ENCODE results near the gene GALNS. TPM values are rescaled to one million over a fixed set of nuclear protein-coding genes. Genes with fewer than 3 reads are reported as not detected.

GALNS gene
- total RNA-seq, 1 donor from 2014 or later = 15.5 TPM

GRCh38 chr16:88888057-88888456 is 31.3 kb upstream of the GALNS start:
- H3K27me3 ChIP-seq (ENCODE audit: low read depth) = peaks cover 8% of the 10 kb centered on the region
- no peak for TF ChIP-seq CTCF (IDR thresholded peaks at IDR 0.05; ENCODE audit: borderline replicate concordance)
- H3K27ac ChIP-seq (replicated peaks) = peak overlapping the region; percentile 92
- peak overlapping the region; percentile 44 for H3K4me3 ChIP-seq
- intact Hi-C loops (cut with micrococcal nuclease) = loop anchor here (10.0 kb wide), 1 partner anchor 47 kb away; no protein-coding TSS in a partner anchor
- peaks cover 44% of the 10 kb centered on the region for H3K36me3 ChIP-seq
- DNase-seq = peak; percentile 35
- H3K9me3 ChIP-seq (replicated peaks) = no peaks in the 10 kb centered on the region
- peaks cover 35% of the 10 kb centered on the region for H3K4me1 ChIP-seq

GRCh38 chr16:88886845-88887521 is 30.2 kb upstream of the GALNS start:
- intact Hi-C loops (cut with micrococcal nuclease) = loop anchor here (10.0 kb wide), 1 partner anchor 48 kb away; no protein-coding TSS in a partner anchor
- H3K27ac ChIP-seq (replicated peaks) = peak overlapping the region; percentile 92

GRCh38 chr16:88886420-88886844 is 29.7 kb upstream of the GALNS start:
- no peak for TF ChIP-seq CTCF (IDR thresholded peaks at IDR 0.05; ENCODE audit: borderline replicate concordance)
- peak; percentile 28 for DNase-seq
- Histone ChIP-seq H3K4me3 (no peak overlapping the region), H3K27ac (replicated peaks) (peak overlapping the region; percentile 92), H3K4me1 (peaks cover 42% of the 10 kb centered on the region), H3K9me3 (replicated peaks) (no peaks in the 10 kb centered on the region), H3K36me3 (peaks cover 48% of the 10 kb centered on the region), H3K27me3 (ENCODE audit: low read depth) (peaks cover 23% of the 10 kb centered on the region)
- intact Hi-C loops (cut with micrococcal nuclease) = loop anchor here (10.0 kb wide), 1 partner anchor 48 kb away; no protein-coding TSS in a partner anchor

More at GRCh38 chr16:88886845-88887521, 30.2 kb upstream of the GALNS start:
- Histone ChIP-seq H3K36me3 (peaks cover 51% of the 10 kb centered on the region), H3K4me1 (peaks cover 36% of the 10 kb centered on the region), H3K4me3 (peak overlapping the region; percentile 44), H3K9me3 (replicated peaks) (no peaks in the 10 kb centered on the region), H3K27me3 (ENCODE audit: low read depth) (peaks cover 18% of the 10 kb centered on the region)
- peak; percentile 45 for TF ChIP-seq CTCF (IDR thresholded peaks at IDR 0.05; ENCODE audit: borderline replicate concordance)
- DNase-seq = peak; percentile 93

DNA sequence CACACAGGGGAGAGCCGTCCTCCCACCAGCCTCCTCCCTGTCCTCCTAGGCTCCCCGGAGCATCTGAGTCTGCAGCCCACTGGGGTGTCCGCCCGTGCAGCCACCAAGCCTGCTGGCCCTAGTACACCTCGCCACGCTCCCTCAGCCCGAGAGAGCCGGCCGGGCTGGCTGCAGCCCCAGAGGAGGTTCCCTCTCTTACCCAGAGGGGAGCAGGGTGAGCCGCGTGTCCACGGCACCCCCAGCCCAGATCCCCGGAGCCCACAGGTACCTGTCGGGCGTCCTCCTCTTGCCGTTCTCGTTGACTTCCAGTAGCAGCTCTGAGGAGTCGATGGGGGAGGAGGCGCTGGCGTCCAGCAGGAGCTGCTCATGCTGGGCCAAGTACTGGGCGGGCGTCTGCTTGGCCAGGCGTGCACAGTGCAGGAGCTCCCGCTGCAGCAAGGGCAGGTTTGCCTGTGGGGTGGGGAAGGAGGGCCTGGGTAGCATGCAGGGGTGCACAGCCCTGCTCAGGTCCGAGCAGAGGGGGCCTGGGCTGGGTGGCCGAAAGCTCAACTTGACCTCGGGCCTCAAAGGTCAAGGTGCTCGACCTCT is 29.0 kb upstream of the GALNS start:
- Histone ChIP-seq H3K27ac (replicated peaks) (peak overlapping the region; percentile 92), H3K36me3 (peaks cover 47% of the 10 kb centered on the region), H3K27me3 (ENCODE audit: low read depth) (peaks cover 28% of the 10 kb centered on the region), H3K4me3 (no peak overlapping the region), H3K9me3 (replicated peaks) (no peaks in the 10 kb centered on the region), H3K4me1 (peaks cover 48% of the 10 kb centered on the region)
- TF ChIP-seq CTCF (IDR thresholded peaks at IDR 0.05; ENCODE audit: borderline replicate concordance) = no peak
- intact Hi-C loops (cut with micrococcal nuclease) = loop anchor here (10.0 kb wide), 1 partner anchor 49 kb away; no protein-coding TSS in a partner anchor
- DNase-seq = no peak

- peaks cover 39% of the 10 kb centered on the region for H3K27me3 ChIP-seq (ENCODE audit: low read depth)
- TF ChIP-seq CTCF (IDR thresholded peaks at IDR 0.05; ENCODE audit: borderline replicate concordance) = no peak
- intact Hi-C loops (cut with micrococcal nuclease) = loop anchor here (10.0 kb wide), 1 partner anchor 50 kb away; no protein-coding TSS in a partner anchor
- H3K4me1 ChIP-seq = peaks cover 51% of the 10 kb centered on the region
- no peaks in the 10 kb centered on the region for H3K9me3 ChIP-seq (replicated peaks)
- no peak overlapping the region for H3K4me3 ChIP-seq
- DNase-seq = no peak
- H3K36me3 ChIP-seq = peaks cover 53% of the 10 kb centered on the region
- H3K27ac ChIP-seq (replicated peaks) = no peak overlapping the region
Observed at GRCh38 chr16:88884569-88885271, 28.0 kb upstream of the GALNS start.

All from left ventricle myocardium inferior (tissue), 1 donor.